Psoas muscle (tissue), 8 donors: ENCODE measurements around the gene SGCG. TPM values are rescaled to one million over a fixed set of nuclear protein-coding genes. Genes with fewer than 3 reads are reported as not detected.

Source experiments
- ATAC-seq, 4 donors: fragments of 200-7000 bp; cut with Tn5 transposase; one replicate each; pipeline ENCODE4 v1.9.1; 2020; ENCODE audit warnings: moderate library complexity in 3 of 4, mild to moderate bottlenecking in 2 of 4
- DNase-seq, 2 donors: peaks; one replicate each; pipeline ENCODE4 v3.0.0-alpha.2; 2020
- H3K27ac ChIP-seq: fragments of 200-600 bp; one replicate; pipeline ENCODE4 v1.8.0; 2022
- H3K27me3 ChIP-seq, 3 donors: fragments of 200-600 bp in 1 of 3; one replicate each; pipeline versions ENCODE4 v1.6.1 to v1.8.0; 2013 to 2022; ENCODE audit warnings: low read length in 2 of 3, mild to moderate bottlenecking in 2 of 3, moderate library complexity in 1 of 3; ENCODE audit not compliant: insufficient read depth in 3 of 3
- H3K36me3 ChIP-seq, 2 donors: fragments of 200-600 bp in 1 of 2; one replicate each; pipeline versions ENCODE4 v1.6.1 to v1.8.0; 2013 to 2022; ENCODE audit warnings: low read depth in 1 of 2, mild to moderate bottlenecking in 1 of 2, moderate library complexity in 1 of 2; ENCODE audit not compliant: insufficient read depth in 1 of 2
- H3K4me1 ChIP-seq: fragments of 200-600 bp; one replicate; pipeline ENCODE4 v1.8.0; 2022
- H3K4me3 ChIP-seq: fragments of 200-600 bp; one replicate; pipeline ENCODE4 v1.8.0; 2022; ENCODE audit warnings: mild to moderate bottlenecking
- H3K9me3 ChIP-seq: fragments of 200-600 bp; one replicate; pipeline ENCODE4 v1.8.0; 2022
- CTCF ChIP-seq: fragments of 200-600 bp; IDR thresholded peaks from one replicate; pipeline ENCODE4 v1.8.0; 2022; ENCODE audit warnings: antibody characterized with exemption
- WGBS, 3 donors: extraction: QIAGEN DNeasy Blood & Tissue Kit; methylation state at CpG; one replicate each; pipeline versions ENCODE4 v1.1.6 to v1.1.7; 2013; 5-methylcytosine and 5-hydroxymethylcytosine counted together
- intact Hi-C, 2 donors: fragments of 100-400 bp; cut with DNase I; formaldehyde crosslinking; loops; one replicate each; pipeline versions ENCODE4 v1.11.0 to v1.14.2; 2022
- polyA plus RNA-seq, 3 donors: library from polyadenylated mRNA; stranded (reverse); fragments of 200-250 nt; gene quantifications; one replicate each; pipeline ENCODE4 v1.2.3, GENCODE V29; 2013
- total RNA-seq, 4 donors: library from RNA; stranded (reverse); fragmentation: NEBNext Ultra II Directional in 2 of 4; extraction: Animal tissue kit (Norgen Biotek cat#: 25700) in 2 of 4; gene quantifications; one replicate each; pipeline versions ENCODE4 v1.2.1 to v1.2.4, GENCODE V29; 2021 to 2023
- donor health status: healthy with polysubstance abuse.
- donor health status: DM: no; HTN: no; CAD: no; lungs with moderate emphysema.
- donor health status: Bipolar disorder and iron deficiency.
- donor health status: healthy.
- donor health status: DM: yes; HTN: yes; CAD: no.
- donor health status: DM: no; HTN: no; CAD: no.
- donor health status: DM: no; HTN: no; CAD: no.
- donor health status: DM: yes; HTN: yes; CAD: no.

The SGCG gene
- total and polyA plus RNA-seq, 7 donors = 1.4 to 77.6 (median 32.0) TPM

- no peak for DNase-seq
- peaks cover 13% of the 10 kb centered on the region for H3K4me1 ChIP-seq
- H3K27ac ChIP-seq = no peak overlapping the region
- no peaks in the 10 kb centered on the region for H3K36me3 ChIP-seq
- intact Hi-C loops = no loop called here
- H3K9me3 ChIP-seq = peaks cover 6% of the 10 kb centered on the region
- no peak for ATAC-seq
- WGBS, 3 donors = 0 to 45% (median 0%) methylated on average over 1 of the region's 1 CpG
- TF ChIP-seq CTCF = peak; percentile 13
- H3K27me3 ChIP-seq = no peaks in the 10 kb centered on the region
- no peak overlapping the region for H3K4me3 ChIP-seq
Measured at GRCh38 chr13:23175920-23176319, 4.9 kb upstream of the SGCG start.

- Histone ChIP-seq H3K4me1 (peaks cover 35% of the 10 kb centered on the region), H3K27me3 (no peaks in the 10 kb centered on the region), H3K4me3 (peak overlapping the region; percentile 62), H3K9me3 (no peaks in the 10 kb centered on the region), H3K36me3 (peaks cover 0 to 13% of the 10 kb centered on the region in 2 donors), H3K27ac (peak overlapping the region; percentile 81)
- TF ChIP-seq CTCF = no peak
- 39 to 56% (median 42%) methylated on average over 2 of the region's 2 CpGs for WGBS, 3 donors
- no peak for DNase-seq
- intact Hi-C loops = no loop called here
- ATAC-seq = peak; percentile 38 to 57 (median 56)
Measured at GRCh38 chr13:23182142-23182541, 1.4 kb downstream of the SGCG start.

GRCh38 chr13:23183292-23183691 lies 2.5 kb downstream of the SGCG start:
- peak; percentile 19 for TF ChIP-seq CTCF
- peaks cover 39% of the 10 kb centered on the region for H3K4me1 ChIP-seq
- intact Hi-C loops = no loop called here

GRCh38 chr13:23185542-23185941 lies 4.8 kb downstream of the SGCG start:
- 87 to 88% (median 87%) methylated on average over 9 of the region's 9 CpGs for WGBS, 3 donors
- peaks cover 0 to 13% of the 10 kb centered on the region in 2 donors for H3K36me3 ChIP-seq
- H3K9me3 ChIP-seq = no peaks in the 10 kb centered on the region
- ATAC-seq = no peak
- TF ChIP-seq CTCF = no peak
- peaks cover 26% of the 10 kb centered on the region for H3K4me1 ChIP-seq
- no peaks in the 10 kb centered on the region for H3K27me3 ChIP-seq
- intact Hi-C loops = no loop called here
- DNase-seq = no peak
- H3K4me3 ChIP-seq = no peak overlapping the region
- H3K27ac ChIP-seq = peak overlapping the region; percentile 25

More at GRCh38 chr13:23183292-23183691, 2.5 kb downstream of the SGCG start:
- peak; percentile 29 to 74 for DNase-seq
- ATAC-seq = peak; percentile 72 to 90 (median 86)
- Histone ChIP-seq H3K36me3 (peaks cover 0 to 13% of the 10 kb centered on the region in 2 donors), H3K27me3 (no peaks in the 10 kb centered on the region), H3K27ac (peak overlapping the region; percentile 81), H3K9me3 (no peaks in the 10 kb centered on the region), H3K4me3 (peak overlapping the region; percentile 62)
- WGBS, 3 donors = 38 to 66% (median 40%) methylated on average over 7 of the region's 7 CpGs

GRCh38 chr13:23201870-23202269 lies 21.1 kb downstream of the SGCG start:
- no peaks in the 10 kb centered on the region for H3K9me3 ChIP-seq
- peaks cover 9% of the 10 kb centered on the region for H3K4me1 ChIP-seq
- TF ChIP-seq CTCF = no peak
- DNase-seq (no peak), ATAC-seq (peak in 3 of 4 donors; percentile 28 to 63 (median 41))
- no peak overlapping the region for H3K4me3 ChIP-seq
- H3K27me3 ChIP-seq = no peaks in the 10 kb centered on the region
- H3K27ac ChIP-seq = peak overlapping the region; percentile 17
- H3K36me3 ChIP-seq = peaks cover 0 to 24% of the 10 kb centered on the region in 2 donors
- intact Hi-C loops = no loop called here
- 74 to 98% (median 84%) methylated on average over 5 of the region's 5 CpGs for WGBS, 3 donors
